Measurements from ENCODE around the gene PFKL.
"Not testable (repeated sequence)": the region's sequence is repeated elsewhere in the genome, so short reads cannot be mapped to it uniquely, and the experiment has no call there.

PFKL gene

GRCh38 chr21:44360159-44360558, 60.3 kb downstream of the PFKL start:
- peak; percentile 10 for TF ChIP-seq CTCF (conservative IDR thresholded peaks at IDR 0.05; ENCODE audit: low read depth, low read length)
- DNase-seq (ENCODE audit: low read depth), result no peak
- H3K4me3 ChIP-seq (ENCODE audit: low read length), result no peak overlapping the region

- H3K4me3 ChIP-seq (ENCODE audit: low read length); DNase-seq (ENCODE audit: low read depth): not testable (repeated sequence)
These were observed 62.0 kb downstream of the PFKL start for GRCh38 chr21:44361903-44362302.

GRCh38 chr21:44363278-44363677, 63.4 kb downstream of the PFKL start:
- DNase-seq (ENCODE audit: low read depth), result no peak
- H3K4me3 ChIP-seq (ENCODE audit: low read length), result no peak overlapping the region

GRCh38 chr21:44364151-44365053, 64.5 kb downstream of the PFKL start:
- H3K4me3 ChIP-seq (ENCODE audit: low read length), result no peak overlapping the region
- DNase-seq (ENCODE audit: low read depth), result no peak
- no peak for TF ChIP-seq CTCF (conservative IDR thresholded peaks at IDR 0.05; ENCODE audit: low read depth, low read length)

More at GRCh38 chr21:44363278-44363677, 63.4 kb downstream of the PFKL start:
- no peak for TF ChIP-seq CTCF (conservative IDR thresholded peaks at IDR 0.05; ENCODE audit: low read depth, low read length)

DNA sequence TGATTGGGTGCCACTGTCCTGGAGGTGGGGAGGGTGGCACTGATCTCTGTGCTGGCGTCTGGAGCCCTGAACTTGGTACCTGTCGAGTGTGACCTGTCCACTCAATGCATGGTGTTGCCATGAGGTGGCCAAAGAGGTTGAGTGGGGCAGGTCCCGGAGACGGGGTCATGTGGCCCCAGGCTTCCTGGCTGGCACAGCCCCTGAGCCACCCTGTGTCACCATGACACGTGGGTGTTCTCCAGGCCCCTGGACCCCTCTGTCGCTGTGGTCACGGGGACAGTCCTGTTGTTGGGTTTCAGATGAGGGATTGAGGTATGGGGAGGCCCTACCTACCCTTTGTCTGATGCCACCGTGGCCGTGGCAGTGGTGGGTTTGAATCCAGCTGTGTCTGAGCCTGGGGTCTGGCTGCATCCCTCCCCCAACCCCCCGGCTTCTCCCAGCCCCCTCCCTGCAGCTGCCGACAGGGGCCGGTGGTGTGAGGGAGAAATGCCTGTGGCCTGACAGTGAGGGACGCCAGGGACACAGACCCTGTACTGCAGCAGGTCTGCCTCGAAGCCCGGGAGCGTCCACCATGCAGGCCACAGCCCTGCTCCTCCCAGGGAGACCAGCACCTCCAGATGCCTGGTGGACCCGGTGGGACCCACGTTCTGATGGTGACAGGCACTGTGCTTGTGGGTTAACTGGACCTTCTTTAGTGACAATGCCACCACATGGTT, 65.6 kb downstream of the PFKL start:
- no peak for TF ChIP-seq CTCF (conservative IDR thresholded peaks at IDR 0.05; ENCODE audit: low read depth, low read length)
- DNase-seq (ENCODE audit: low read depth), result no peak
- H3K4me3 ChIP-seq (ENCODE audit: low read length), result no peak overlapping the region

DNA sequence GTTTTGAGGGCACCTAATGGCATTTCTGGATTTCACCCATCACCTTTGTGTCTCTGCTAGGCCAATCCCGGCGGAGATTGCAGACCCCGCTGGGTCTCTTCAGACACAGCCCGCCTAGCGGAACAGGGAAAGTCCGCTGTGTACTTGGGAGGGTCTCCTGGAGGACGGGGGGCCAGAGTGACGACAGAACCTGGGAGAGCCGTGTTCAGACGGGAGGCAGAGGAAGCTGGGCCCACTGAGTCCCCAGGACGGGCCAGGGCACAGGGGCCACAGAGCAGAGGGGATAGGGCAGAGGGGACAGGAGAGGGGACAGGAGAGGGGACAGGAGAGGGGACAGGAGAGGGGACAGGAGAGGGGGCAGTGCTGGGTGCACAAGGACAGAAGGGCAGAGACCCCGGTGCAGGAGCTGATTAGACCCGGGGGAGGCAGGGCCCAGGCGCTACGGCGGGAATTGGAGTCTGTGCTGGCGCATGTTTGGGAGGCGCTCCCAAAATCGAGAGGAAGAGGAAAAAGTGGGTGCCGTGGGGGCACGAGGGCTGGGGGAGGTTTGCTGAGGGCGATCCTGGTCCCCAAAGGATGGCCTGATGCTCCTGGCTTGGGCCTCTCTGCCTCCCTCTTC, 66.2 kb downstream of the PFKL start:
- no peak for DNase-seq (ENCODE audit: low read depth)
- TF ChIP-seq CTCF (conservative IDR thresholded peaks at IDR 0.05; ENCODE audit: low read depth, low read length), result no peak
- no peak overlapping the region for H3K4me3 ChIP-seq (ENCODE audit: low read length)

DNA sequence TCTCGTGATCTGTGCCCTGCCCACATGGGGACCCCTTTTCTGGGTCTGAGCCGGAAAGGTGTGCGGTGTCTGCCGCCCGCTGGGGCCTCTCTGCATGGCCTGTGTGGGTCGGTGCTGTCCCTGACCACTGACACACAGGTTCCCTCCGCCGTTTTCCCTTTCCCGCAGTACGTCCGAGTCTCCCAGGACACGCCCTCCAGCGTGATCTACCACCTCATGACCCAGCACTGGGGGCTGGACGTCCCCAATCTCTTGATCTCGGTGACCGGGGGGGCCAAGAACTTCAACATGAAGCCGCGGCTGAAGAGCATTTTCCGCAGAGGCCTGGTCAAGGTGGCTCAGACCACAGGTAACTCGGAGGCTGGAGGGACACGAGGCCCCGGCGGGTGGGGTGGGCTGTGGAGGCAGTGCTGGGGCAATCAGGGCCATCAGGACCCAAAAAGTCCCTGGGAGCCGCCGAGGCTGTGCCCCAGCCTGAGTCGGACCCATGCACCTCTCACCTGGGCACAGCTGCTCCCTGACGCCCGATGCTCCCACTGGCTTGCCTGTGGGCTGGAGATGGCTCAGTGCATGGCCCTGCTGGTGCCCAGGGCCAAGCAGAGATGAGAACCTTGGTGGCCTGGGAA, 66.8 kb downstream of the PFKL start:
- H3K4me3 ChIP-seq (ENCODE audit: low read length), result no peak overlapping the region
- DNase-seq (ENCODE audit: low read depth), result no peak
- TF ChIP-seq CTCF (conservative IDR thresholded peaks at IDR 0.05; ENCODE audit: low read depth, low read length), result no peak

Measured in retinal pigment epithelial cell (primary cell).